ENCODE measurements around the gene PLET1. TPM values are rescaled to one million over a fixed set of nuclear protein-coding genes. Genes with fewer than 3 reads are reported as not detected.

Gene PLET1
- total and polyA plus RNA-seq, 2 donors (not counting 1 experiment from before 2014, with no cell fraction given): not detected

DNA sequence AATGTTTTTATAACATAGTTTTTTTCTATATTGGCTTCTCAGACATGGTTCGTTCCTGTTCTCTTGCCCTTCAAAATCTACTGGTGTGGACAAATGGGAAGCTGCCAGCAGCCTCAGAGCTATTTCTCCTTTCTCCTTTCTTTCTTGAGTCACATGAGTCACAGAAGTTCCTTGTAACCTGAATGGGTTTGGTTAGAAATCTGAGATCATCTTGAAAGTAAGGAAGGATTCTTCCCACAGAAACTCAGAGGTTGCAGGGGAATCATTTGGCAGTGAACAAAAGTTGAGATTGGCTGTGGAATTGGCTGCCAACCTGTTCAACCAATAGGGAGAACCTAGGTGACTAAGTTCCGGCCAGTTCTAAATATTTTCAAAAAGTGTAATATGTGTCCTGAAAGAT, 12.5 kb downstream of the PLET1 start:
- H3K9ac ChIP-seq (ENCODE audit: insufficient read depth, low read length): no peak overlapping the region
- no peaks in the 10 kb centered on the region for H3K4me1 ChIP-seq (ENCODE audit: control insufficient read depth, extremely low read depth, insufficient read depth, low read length)
- H3K4me2 ChIP-seq (ENCODE audit: extremely low read depth, insufficient read depth, low read length): no peak overlapping the region
- no peak overlapping the region for H2AFZ ChIP-seq (ENCODE audit: low read length)
- H3K27ac ChIP-seq (ENCODE audit: insufficient read depth, low read length): no peak overlapping the region
- H3K9me3 ChIP-seq (ENCODE audit: control insufficient read depth, insufficient read depth, low read depth, low read length): no peaks in the 10 kb centered on the region
- H4K20me1 ChIP-seq (ENCODE audit: control insufficient read depth, extremely low read depth, insufficient read depth, low read length): no peaks in the 10 kb centered on the region
- no peaks in the 10 kb centered on the region for H3K36me3 ChIP-seq (ENCODE audit: control insufficient read depth, insufficient read depth, low read length)
- peak; percentile 54 to 92 for DNase-seq (ENCODE audit: low read depth in 2 of 2)
- H3K27me3 ChIP-seq (ENCODE audit: control insufficient read depth, insufficient read depth, low read length): no peaks in the 10 kb centered on the region
- no peak overlapping the region for H3K4me3 ChIP-seq (replicated peaks in 1 of 4; ENCODE audit: control extremely low read depth in 1 of 4, insufficient read depth in 1 of 4, low read depth in 3 of 4, low read length in 4 of 4)
- no peak for TF ChIP-seq EZH2 (IDR thresholded peaks at IDR 0.05; ENCODE audit: low read length, missing control alignments)
- TF ChIP-seq, protein P1, sequence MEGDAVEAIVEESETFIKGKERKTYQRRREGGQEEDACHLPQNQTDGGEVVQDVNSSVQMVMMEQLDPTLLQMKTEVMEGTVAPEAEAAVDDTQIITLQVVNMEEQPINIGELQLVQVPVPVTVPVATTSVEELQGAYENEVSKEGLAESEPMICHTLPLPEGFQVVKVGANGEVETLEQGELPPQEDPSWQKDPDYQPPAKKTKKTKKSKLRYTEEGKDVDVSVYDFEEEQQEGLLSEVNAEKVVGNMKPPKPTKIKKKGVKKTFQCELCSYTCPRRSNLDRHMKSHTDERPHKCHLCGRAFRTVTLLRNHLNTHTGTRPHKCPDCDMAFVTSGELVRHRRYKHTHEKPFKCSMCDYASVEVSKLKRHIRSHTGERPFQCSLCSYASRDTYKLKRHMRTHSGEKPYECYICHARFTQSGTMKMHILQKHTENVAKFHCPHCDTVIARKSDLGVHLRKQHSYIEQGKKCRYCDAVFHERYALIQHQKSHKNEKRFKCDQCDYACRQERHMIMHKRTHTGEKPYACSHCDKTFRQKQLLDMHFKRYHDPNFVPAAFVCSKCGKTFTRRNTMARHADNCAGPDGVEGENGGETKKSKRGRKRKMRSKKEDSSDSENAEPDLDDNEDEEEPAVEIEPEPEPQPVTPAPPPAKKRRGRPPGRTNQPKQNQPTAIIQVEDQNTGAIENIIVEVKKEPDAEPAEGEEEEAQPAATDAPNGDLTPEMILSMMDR (conservative IDR thresholded peaks at IDR 0.05 in 1 of 2, IDR thresholded peaks at IDR 0.05 in 1 of 2; ENCODE audit: low read depth in 1 of 2, low read length in 2 of 2): no peak
- no peaks in the 10 kb centered on the region for H3K79me2 ChIP-seq (ENCODE audit: control insufficient read depth, insufficient read depth, low read length)

DNA sequence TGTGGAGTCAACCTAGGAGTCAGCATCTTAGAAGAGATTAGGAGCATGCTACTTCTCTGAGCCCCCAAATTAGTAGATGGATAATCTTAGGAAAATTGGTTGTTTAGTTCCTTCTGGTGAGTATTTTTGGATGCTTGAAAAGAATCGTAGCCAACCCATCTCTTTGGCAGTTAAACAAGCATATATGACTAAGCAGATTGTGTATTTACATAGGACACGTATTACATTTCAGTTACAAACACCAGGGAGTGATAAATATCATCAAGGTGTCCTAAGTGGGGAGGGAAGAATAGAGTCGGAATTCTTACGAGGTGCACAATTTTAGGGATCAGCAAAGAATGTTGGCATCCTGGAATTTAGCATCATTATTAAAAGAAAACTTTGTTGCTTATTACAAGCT, 13.5 kb downstream of the PLET1 start:
- H3K4me2 ChIP-seq (ENCODE audit: extremely low read depth, insufficient read depth, low read length): no peak overlapping the region
- no peaks in the 10 kb centered on the region for H3K4me1 ChIP-seq (ENCODE audit: control insufficient read depth, extremely low read depth, insufficient read depth, low read length)
- no peaks in the 10 kb centered on the region for H3K27me3 ChIP-seq (ENCODE audit: control insufficient read depth, insufficient read depth, low read length)
- no peaks in the 10 kb centered on the region for H4K20me1 ChIP-seq (ENCODE audit: control insufficient read depth, extremely low read depth, insufficient read depth, low read length)
- no peaks in the 10 kb centered on the region for H3K79me2 ChIP-seq (ENCODE audit: control insufficient read depth, insufficient read depth, low read length)
- H3K9me3 ChIP-seq (ENCODE audit: control insufficient read depth, insufficient read depth, low read depth, low read length): no peaks in the 10 kb centered on the region
- H3K9ac ChIP-seq (ENCODE audit: insufficient read depth, low read length): no peak overlapping the region
- H3K36me3 ChIP-seq (ENCODE audit: control insufficient read depth, insufficient read depth, low read length): no peaks in the 10 kb centered on the region
- no peak overlapping the region for H3K4me3 ChIP-seq (replicated peaks in 1 of 4; ENCODE audit: control extremely low read depth in 1 of 4, insufficient read depth in 1 of 4, low read depth in 3 of 4, low read length in 4 of 4)
- no peak overlapping the region for H3K27ac ChIP-seq (ENCODE audit: insufficient read depth, low read length)
- TF ChIP-seq, protein P1 (conservative IDR thresholded peaks at IDR 0.05 in 1 of 2, IDR thresholded peaks at IDR 0.05 in 1 of 2; ENCODE audit: low read depth in 1 of 2, low read length in 2 of 2): no peak
- no peak for TF ChIP-seq EZH2 (IDR thresholded peaks at IDR 0.05; ENCODE audit: low read length, missing control alignments)
- peak; percentile 58 to 66 for DNase-seq (ENCODE audit: low read depth in 2 of 2)
- no peak overlapping the region for H2AFZ ChIP-seq (ENCODE audit: low read length)

DNA sequence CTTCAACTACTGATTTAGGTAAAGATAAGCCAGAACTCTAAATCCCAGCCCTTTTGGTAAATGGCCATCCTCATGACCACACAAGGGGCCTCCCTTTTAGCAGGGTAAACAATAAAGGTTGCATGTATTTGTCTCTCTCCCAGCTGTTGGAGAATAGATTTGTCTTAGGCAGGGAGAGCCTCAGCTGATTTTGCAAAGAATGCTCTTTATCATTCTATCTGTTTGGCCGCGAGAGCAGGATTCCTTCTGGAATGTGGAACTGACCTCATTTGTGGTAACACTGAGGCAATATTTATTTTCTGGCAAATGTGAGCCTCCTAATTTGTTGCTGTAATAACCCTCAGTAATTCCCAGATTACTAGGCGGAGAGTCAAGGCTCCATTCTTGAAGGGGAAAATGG, 19.2 kb downstream of the PLET1 start:
- H3K27me3 ChIP-seq (ENCODE audit: control insufficient read depth, insufficient read depth, low read length): no peaks in the 10 kb centered on the region
- H3K4me2 ChIP-seq (ENCODE audit: extremely low read depth, insufficient read depth, low read length): no peak overlapping the region
- H3K27ac ChIP-seq (ENCODE audit: insufficient read depth, low read length): no peak overlapping the region
- no peaks in the 10 kb centered on the region for H3K9me3 ChIP-seq (ENCODE audit: control insufficient read depth, insufficient read depth, low read depth, low read length)
- H3K4me1 ChIP-seq (ENCODE audit: control insufficient read depth, extremely low read depth, insufficient read depth, low read length): no peaks in the 10 kb centered on the region
- H2AFZ ChIP-seq (ENCODE audit: low read length): no peak overlapping the region
- no peak overlapping the region for H3K4me3 ChIP-seq (replicated peaks in 1 of 4; ENCODE audit: control extremely low read depth in 1 of 4, insufficient read depth in 1 of 4, low read depth in 3 of 4, low read length in 4 of 4)
- TF ChIP-seq, protein P1 (conservative IDR thresholded peaks at IDR 0.05 in 1 of 2, IDR thresholded peaks at IDR 0.05 in 1 of 2; ENCODE audit: low read depth in 1 of 2, low read length in 2 of 2): no peak
- no peak for TF ChIP-seq EZH2 (IDR thresholded peaks at IDR 0.05; ENCODE audit: low read length, missing control alignments)
- no peak overlapping the region for H3K9ac ChIP-seq (ENCODE audit: insufficient read depth, low read length)
- no peaks in the 10 kb centered on the region for H3K79me2 ChIP-seq (ENCODE audit: control insufficient read depth, insufficient read depth, low read length)
- H4K20me1 ChIP-seq (ENCODE audit: control insufficient read depth, extremely low read depth, insufficient read depth, low read length): no peaks in the 10 kb centered on the region
- H3K36me3 ChIP-seq (ENCODE audit: control insufficient read depth, insufficient read depth, low read length): peaks cover 4% of the 10 kb centered on the region
- DNase-seq (ENCODE audit: low read depth in 2 of 2): peak; percentile 79 to 95

Data from fibroblast of lung (primary cell).